ENCODE measurements around the gene PWP2.
"Not testable (repeated sequence)": the region's sequence is repeated elsewhere in the genome, so short reads cannot be mapped to it uniquely, and the experiment has no call there.

PWP2 gene

DNA sequence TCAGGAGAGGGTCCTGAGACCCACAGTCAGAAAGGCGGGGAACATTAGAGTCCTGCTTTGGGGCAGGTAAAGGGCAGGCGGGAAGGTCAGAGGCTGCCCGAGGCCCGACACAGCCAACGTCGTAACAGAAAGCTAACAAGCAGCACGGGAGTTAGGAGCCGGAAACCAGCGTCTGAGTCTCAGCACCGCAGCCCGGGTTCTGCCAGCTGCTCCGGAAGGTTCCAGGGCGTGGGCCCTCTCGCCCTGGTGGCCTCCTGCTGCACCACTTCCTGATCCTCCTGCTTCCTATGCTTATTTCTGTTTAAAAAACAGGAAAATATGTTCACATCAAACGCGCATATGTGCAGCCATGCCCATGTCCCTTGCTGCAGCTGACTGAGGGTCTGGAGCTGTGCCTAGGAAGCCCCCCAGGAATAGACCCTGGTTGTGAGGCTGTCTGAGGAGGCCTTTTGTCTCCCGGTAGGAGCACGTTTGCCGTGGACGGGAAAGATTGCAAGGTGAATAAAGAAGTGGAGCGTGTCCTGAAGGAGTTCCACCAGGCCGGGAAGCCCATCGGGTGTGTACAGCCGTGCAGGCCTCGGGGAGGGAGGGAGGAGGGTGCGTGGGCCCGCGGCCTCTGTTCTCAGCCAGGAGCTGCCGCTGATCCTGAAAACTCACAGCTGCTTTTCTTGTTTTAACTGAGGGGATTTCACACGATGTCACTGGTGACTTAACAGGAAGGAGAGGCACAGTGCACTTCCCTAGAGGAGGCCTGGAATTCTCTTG, 32.8 kb downstream of the PWP2 start:
- DNase-seq = not testable (repeated sequence)

DNA sequence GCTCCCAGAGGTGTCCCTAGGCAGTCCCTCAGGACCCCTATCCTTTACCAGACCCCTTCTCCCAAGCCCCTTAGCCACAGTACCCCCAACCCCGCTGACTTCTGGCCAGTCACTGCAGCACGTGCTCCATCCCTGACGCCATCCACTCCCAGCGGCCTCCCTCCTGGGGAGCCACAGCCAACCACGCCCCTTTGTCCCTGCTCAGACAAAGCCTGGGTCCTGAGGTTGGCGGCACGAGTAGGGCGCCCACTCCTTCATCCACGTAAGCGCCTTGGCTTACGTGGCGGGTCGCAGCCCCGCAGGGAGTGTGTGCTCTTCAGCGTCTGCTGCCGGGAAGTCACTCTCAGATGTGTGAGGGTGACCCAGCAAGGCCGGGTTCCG, 33.3 kb downstream of the PWP2 start:
- not testable (repeated sequence) for DNase-seq

DNA sequence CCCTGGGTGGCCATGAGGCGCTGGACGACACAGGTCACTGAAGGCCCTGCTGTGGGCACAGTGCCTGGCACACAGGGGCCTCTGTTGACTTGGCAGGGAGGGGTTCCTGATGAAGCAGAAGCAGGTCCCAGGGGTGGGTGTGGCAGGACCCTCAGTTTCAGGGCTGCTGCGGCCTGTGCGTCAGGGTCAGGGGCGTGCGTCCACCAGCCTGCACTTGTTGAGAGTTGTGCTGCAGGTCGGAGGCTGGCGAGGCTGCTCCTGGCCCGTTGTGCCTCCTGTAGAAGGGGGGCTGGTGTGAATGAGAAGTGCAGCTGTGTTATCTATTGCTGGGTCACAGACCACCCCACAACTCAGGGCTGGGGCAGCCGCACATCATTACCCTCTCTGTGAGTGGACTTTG, 35.3 kb downstream of the PWP2 start:
- DNase-seq = not testable (repeated sequence)

DNA sequence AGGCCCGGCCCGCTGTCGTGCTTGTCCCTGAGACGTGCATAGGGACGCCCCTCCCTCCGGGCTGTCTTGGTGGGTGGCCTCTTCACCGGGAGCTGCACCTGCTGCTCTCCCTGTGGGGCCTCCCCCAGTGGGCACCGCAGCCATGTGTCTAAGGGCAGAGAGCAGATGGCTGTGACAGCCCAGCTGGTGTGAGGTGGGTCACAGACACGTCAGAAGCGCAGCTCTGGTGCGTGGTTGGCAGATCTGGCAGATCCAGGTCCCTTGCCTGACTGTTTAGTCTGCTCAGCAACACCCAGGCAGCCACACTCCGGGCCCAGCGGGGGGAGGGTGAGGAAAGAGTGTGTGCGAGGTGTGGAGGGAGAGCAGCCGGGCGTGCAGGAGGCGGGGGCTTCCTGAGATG, 36.2 kb downstream of the PWP2 start:
- DNase-seq = not testable (repeated sequence)

DNA sequence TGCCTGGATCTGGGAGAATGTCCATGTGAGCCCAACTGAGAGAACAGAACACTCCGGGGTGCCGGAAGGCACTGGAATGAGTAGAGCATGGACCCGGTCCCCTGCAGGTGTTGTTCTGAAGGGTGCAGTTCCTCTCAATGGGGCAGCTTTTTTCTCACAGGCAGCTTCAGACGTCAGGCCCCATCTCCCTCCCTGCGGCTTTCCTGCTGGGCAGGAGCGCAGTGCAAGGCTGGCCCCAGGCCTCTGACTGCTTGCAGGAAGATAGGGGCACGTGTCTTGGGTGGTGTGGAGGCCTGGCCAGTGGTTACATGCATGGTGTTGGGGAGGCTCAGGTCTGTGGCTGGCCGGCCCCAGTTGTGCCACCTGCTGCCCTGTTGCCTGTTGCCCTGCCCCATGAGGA, 36.8 kb downstream of the PWP2 start:
- DNase-seq = not testable (repeated sequence)

DNA sequence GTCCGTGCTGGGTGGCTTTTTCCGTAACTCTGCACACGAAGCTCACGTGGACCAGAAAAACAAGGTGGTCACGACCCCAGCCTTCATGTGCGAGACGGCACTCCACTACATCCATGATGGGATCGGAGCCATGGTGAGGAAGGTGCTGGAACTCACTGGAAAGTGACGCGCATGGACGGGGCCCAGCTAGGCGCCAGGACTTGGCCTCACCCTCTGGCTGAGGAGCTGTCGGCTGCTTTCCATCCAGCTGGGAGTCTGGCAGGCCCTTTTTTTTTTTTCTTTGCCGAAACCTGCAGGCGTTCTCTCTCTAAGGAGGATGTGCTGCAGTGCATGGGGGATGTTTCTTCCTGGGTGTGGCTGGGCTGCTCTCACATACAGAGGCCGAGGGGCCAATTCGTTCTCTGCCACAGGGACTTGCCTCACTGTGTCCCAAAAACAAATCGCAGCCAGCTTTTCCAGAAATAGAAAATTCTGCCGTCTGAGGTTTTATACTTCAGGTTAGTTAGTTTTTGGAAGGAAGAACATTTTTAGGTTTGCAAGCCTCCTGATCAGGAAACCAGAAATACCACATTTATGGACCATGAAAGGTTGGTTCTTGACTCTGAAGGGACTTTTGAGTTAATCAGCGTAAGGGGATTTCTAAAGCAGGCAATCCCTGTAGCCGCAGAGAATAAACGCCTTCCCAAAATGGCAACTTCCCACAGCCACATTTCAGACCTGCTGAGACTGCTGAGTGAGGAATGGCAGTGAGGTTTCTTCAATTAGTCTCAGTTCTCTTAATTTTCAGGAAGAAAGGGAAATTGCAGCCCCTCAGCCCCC, 37.8 kb downstream of the PWP2 start:
- DNase-seq = not testable (repeated sequence)

DNA sequence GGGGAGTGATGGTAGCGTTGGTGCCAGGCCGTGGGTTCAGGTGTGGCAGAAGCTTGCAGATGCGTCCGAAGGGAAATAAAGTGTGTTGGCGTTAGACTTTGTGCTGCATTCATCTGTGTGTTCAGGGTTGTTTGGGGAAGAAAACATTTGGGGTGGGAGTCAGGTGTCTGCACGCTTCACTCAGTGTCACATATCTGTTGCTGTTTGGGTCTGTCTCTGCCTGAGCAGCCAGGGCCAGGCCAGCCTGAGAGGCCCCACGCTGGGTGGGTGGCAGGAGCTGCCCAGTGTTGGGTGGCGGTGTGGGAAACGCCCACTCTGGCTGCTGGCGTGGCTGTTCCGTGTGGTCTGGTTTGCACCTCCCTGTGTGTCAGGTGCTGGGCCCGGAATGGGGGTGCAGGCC, 38.4 kb downstream of the PWP2 start:
- DNase-seq = not testable (repeated sequence)

DNA sequence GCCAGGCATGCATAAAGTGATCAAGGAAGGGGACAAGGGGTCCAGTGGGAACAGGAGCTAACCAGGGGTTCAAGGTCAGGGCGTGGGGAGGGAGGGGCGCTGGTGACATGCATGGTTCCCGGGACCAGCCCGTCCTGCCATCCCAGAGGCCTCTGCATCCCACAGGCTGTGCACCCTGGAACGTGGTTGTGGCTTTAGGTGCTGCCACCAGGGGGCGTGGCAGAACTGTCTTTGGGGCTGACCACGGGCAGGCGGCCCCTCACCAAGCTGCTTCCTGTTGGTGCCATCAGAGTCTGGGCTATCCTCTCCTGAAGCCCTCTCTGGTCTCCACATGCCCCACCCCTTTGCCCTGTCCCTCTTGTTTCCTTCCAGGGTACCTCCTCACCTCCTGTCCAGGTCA, 39.9 kb downstream of the PWP2 start:
- DNase-seq = not testable (repeated sequence)

DNA sequence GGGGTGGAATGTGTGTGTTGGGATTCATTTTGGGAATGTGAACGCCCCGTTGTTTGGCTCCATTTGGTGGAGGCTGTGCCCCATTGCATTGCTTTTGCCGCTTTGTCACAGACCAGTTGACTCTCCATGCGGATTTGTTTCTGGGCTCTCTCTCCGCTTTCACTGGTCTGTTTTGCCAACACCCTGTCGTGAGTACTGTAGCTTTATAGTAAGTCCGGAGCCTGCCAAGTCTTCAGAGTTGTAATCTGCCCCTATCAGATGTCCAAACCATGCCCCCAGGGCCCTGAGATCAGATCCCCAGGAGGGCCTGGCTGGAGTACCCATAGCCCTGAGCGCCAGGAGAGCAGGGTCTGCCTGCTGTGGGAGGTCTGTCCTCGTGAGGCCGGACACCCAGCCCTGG, 43.1 kb downstream of the PWP2 start:
- not testable (repeated sequence) for DNase-seq

DNA sequence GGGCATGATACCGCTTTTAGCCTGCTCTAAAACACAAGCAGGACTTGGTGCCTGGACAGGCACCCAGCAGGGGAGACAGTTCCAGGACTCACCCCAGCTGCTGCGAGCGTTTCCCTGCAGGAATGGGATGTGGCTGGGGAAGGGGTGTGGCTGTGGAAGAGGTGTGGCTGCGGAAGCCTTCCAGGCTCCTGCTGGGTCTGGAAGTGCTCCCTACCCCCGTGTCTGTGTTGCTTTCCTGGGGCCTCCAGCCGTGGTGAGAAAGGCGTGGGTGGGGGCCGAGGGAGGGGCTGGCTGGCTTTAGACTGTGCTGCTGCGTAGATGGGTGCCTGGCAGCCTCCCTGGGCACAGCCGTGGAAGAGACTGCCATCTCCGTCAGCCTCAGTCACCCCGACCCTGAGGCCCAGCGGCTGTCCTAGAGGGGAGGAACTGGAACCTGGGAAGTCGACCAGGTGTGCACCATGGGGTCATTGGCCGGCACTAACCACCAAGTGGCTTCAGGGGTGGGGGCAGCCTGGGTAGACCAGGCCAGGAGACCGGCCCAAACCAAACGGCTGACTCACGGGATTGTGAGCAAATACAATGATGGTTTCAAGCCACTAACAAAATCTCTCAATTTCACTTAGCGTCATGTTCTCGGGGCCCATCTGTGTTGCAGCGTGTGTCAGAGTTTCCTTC, 46.2 kb downstream of the PWP2 start:
- not testable (repeated sequence) for DNase-seq

DNA sequence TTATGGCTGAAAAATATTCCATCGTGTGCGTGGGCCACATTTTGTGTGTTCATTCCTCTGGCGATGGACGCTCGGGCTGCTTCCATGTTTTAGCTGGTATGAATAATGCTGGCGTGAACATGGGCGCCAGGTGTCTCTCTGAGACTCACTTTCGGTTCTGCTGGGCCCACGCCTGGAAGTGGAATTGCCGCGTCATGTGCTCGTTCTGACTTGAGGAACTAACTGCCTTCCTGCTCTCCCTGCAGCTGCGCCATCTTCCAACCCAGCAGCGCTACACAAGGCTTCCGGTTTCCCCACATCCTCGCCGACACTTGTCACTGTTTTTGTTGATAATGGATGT, 46.7 kb downstream of the PWP2 start:
- DNase-seq = not testable (repeated sequence)

DNA sequence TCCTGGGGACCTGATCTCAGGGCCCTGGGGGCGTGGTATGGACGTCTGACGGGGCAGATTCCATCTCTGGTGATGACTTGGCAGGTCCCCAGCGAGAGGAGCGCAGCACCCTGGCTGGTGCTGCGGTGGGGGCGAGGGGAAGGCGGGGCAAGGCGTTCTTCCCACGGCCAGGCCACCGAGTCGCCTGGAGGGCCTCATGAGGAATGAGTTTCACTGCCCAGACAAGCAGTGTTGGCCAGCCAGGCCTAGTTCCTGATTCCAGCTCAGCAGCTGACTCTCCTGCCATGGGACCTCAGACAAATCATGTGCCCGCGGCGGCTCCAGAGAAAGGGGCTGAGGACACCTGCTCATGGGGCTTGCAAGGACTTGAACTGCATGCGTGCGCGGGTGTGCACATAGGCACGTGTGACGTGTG, 47.6 kb downstream of the PWP2 start:
- DNase-seq = not testable (repeated sequence)

DNA sequence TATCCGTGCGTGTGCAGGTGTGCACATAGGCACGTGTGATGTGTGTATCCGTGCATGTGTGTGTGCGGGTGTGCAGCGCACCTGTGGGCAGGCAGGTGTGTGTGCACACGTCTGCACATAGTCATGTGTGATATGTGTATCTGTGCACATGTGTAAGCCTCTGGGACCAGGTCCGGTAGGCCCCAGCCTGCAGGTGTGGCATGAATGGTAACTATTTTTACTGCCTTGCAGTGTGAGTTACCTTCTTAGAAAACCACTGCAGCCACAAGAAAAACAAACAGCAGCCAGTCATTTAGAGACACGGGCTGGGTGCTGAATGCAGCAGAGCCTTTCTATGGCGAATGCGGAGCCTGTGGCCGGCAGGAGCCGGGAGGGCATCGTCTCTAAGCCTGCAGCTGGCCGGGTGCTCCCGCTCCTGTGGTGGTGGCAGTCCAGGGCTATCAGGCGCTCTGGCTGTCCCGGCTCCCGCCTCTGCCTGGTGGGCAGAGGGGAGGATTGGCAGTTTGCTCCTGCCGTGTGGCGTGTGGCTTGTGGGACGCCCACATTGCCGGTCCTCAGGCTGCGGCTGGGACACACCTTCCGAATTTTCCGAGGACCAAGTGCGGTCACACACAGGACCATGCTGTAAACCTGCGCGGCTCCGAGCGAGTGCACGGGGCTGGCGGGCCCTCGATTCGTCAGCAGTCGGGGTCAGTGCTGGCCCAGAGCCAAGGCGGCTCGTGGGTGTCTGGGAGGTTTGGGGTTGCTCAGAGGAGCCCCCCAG, 48.2 kb downstream of the PWP2 start:
- not testable (repeated sequence) for DNase-seq

DNA sequence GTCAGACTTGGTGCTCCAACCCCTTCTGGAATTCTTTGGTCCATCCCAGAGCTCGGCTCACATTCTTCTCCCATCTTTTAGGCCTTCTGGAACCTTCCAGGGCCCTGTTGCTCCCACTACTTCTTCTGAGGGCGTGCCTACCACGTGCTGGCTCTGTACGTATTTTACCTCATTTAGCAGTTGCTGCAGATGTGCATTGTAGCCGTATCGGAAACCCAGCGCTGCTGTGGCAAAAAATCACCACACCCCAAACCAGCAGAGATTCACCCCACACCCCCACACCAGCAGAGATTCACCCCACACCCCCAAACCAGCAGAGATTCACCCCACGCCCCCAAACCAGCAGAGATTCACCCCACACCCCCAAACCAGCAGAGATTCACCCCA, 48.8 kb downstream of the PWP2 start:
- DNase-seq = not testable (repeated sequence)

DNA sequence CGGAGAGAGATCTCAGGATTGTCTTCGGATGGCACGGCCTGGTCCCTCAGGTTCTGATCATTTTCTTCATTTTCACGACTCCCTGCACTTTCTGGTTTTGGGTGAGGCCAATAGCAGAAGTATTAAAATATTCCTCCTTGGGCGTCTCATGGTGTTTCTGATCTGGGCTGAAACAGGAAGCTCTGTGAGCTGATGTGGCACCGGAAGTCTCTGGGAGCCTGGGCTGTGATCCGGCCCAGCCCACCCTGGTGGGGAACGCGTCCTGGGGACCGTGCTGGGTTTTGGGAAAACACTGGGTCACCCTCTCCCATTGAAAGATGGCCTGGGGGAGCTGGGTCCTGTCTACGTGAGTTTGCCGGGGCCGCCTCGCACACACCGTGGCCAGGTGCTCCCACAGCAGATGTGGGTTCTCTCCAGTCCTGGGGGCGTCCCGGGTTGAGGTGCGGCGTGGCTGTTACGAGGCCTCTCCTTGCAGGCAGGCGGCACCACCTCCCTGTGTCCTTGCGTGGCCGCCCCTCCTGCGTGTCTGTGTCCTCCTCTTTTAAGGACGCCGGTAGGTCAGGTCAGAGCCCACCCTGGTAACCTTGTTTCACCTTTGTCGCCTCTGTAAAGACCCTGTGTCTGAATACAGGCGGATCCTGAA, 50.4 kb downstream of the PWP2 start:
- not testable (repeated sequence) for DNase-seq

DNA sequence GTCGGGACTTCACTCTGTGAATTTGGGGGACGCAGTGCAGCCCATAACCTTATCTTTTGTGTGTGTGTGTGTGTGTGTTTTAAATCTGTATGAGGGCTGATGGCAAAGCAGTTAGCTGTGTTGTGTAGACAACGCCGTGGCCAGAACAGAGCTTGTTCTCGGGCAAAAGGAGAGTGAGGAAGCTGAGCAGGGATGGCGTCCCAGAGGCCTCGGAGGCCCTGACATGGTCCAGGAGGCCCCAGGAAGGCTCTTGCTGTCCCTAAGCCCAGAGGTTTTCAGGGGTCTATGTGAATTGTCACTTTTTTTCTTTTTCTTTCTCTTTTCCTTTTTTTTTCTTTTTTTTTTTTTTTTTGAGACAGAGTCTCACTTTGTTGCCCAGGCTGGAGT, 50.9 kb downstream of the PWP2 start:
- not testable (repeated sequence) for DNase-seq

DNA sequence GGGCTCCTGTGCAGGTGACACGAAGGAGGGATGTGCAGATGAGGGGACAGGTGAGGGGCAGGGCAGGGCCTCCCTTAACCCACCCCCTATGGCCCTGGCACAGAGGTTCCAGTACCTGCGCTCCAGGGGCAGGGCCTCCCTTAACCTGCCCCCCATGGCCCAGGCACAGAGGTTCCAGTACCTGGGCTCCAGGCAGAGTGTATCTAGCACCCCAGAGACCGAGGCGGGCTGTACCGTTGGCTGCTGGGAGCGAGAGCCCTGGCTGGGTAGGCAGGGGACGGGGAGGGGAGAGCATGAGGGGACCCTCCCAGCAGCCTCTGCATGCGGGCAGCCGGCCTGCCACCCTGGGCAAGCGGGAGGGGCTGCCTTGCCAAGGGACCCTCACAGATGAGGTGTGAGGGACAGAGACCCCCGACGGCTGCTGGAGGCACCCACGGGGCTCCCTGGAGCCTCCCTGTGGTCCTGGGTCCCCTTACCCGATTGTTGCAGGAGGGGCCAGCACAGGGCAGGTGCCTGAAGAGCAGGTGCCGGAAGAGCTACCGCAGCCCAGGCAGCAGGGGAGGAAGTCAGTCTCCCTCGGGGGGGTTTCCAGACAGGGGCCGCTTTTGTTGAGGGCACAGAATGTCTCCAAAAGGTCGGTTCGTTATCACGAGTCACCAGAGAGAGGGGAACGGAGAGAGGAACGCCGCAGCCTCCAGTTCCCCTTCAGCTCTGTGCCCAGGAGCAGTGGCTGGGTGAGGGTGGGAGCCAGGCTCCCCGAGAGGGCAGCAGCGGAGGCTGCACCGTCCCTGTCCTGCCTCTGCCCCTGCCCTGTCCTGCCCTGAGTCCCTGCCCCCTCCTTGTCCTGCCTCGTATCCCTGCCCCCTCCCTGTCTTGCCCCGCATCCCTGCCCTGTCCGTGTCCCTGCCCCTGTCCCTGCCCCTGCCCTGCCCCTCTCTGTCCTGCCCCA, 52.4 kb downstream of the PWP2 start:
- DNase-seq = not testable (repeated sequence)

DNA sequence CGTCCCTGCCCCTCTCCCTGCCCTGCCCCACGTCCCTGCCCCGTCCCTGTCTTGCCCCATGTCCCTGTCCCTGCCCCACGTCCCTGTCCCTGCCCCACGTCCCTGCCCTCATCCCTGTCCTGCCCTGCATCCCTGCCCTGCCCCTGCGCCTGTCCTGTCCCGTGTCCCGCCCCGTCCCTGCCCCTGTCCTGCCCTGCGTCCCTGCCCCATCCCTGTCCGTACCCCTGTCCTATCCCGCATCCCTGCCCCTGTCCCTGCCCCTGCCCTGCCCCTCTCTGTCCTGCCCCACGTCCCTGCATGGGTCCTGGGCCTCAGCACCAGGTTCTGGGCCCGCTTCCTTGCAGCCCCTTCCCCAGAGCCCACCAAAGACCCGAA, 53.1 kb downstream of the PWP2 start:
- not testable (repeated sequence) for DNase-seq

DNA sequence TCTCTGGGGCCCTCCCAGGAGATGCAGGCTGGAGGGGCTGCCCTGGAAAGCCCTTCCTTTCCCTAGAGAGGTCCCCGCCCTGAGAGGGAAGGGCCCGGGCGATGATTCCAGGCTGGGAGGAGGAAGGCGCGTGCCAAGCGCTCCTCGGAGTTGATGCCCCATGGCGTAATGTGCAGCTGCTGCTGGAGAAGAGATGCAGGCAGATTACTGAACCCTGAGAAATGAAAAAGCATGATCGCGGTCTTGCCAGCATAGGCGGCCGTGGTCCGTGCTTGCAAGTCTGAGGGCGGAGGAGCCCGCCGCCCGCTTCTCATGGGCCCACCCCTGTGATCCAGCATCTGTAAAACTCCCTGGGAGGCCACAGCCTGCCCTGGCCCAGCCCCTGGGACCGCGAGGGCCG, 53.6 kb downstream of the PWP2 start:
- not testable (repeated sequence) for DNase-seq

DNA sequence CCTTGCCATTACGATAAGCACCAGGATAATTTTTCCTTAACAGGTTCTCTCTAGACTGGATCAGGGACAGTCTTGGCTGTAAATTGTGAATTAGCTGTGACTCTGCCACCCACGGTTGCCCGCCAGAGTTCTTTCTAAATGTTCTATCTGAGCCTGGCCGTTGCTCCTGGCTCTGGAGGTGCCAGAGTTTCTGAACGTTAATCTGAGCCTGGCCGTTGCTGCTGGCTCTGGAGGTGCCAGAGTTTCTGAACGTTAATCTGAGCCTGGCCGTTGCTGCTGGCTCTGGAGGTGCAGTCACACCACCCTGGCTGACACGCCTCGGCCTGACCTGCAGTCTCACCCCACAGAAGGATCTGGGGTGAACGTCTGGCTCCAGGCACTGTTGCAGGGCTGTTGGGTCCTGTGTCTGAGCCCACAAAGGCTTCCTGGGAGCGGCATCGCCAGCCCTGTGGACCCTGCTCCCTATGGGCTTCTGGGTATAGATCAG, 56.0 kb downstream of the PWP2 start:
- DNase-seq = not testable (repeated sequence)

DNA sequence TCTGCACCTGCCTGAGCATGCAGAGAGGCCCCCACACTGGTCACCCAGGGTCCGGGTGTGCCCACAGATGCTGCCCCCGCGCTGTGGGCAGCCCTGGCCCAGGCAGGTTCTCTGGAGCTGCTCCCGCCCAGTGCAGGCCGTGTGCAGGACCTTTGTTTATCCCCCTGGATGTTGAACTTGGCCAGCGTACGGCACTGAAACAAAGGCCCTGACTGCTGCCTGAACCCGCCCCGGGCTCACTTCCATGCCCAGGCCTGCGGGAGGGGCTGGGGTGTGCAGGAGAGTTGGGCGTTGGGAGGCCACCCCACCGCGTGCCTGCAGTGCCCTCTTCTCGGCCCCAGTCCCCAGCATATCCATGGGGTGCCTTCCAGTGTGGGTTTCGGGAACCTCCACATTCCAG, 58.7 kb downstream of the PWP2 start:
- DNase-seq = not testable (repeated sequence)
